Epithelial cell of prostate (primary cell): ENCODE measurements around the gene SULT1C2.
A peak's percentile ranks its signal among the peaks of the same experiment; 100 is the strongest.
"Not testable (repeated sequence)": the region's sequence is repeated elsewhere in the genome, so short reads cannot be mapped to it uniquely, and the experiment has no call there.

Experiments
- DNase-seq: peaks from one replicate; pipeline ENCODE4 v3.0.0-alpha.2; 2011; ENCODE audit warnings: low read depth, low spot score
- H3K27ac ChIP-seq: fragments of 450-650 bp; 2 replicates; pipeline ENCODE4 v1.5.1; 2017; ENCODE audit warnings: mild to moderate bottlenecking

SULT1C2 gene

GRCh38 chr2:108288534-108289106 lies at the start of gene SULT1C2:
Gene SULT1C2, plus strand, starts transcription at chr2:108288895. Its CDS starts 4,773 bp downstream, at chr2:108293668.
- no peak within 1 kb of the TSS for H3K27ac ChIP-seq
- no peak for DNase-seq

- no peak within 1 kb of the TSS for H3K27ac ChIP-seq
- no peak for DNase-seq
Measured at GRCh38 chr2:108239786-108240185, 48.9 kb upstream of the SULT1C2 start, which contains the start of gene SULT1C3. Gene SULT1C3, plus strand, starts transcription at chr2:108239968. Its CDS starts 7,227 bp downstream, at chr2:108247195.

GRCh38 chr2:108240966-108241365 lies 47.7 kb upstream of the SULT1C2 start:
- no peak for DNase-seq
- no peak overlapping the region for H3K27ac ChIP-seq

GRCh38 chr2:108243566-108243965 lies 45.1 kb upstream of the SULT1C2 start:
- peak; percentile 71 for DNase-seq
- H3K27ac ChIP-seq = peak overlapping the region; percentile 65

- no peak for DNase-seq
- peak overlapping the region; percentile 65 for H3K27ac ChIP-seq
Measured at GRCh38 chr2:108244667-108245414, 43.9 kb upstream of the SULT1C2 start.

GRCh38 chr2:108253106-108253505 lies 35.6 kb upstream of the SULT1C2 start:
- DNase-seq = no peak

GRCh38 chr2:108257757-108258331 lies 30.9 kb upstream of the SULT1C2 start:
- no peak for DNase-seq
- H3K27ac ChIP-seq = peak overlapping the region; percentile 41

More at GRCh38 chr2:108253106-108253505, 35.6 kb upstream of the SULT1C2 start:
- H3K27ac ChIP-seq = no peak overlapping the region

- H3K27ac ChIP-seq = no peak overlapping the region
- no peak for DNase-seq
Measured at GRCh38 chr2:108260773-108261172, 27.9 kb upstream of the SULT1C2 start.

GRCh38 chr2:108262036-108262435 lies 26.7 kb upstream of the SULT1C2 start:
- no peak overlapping the region for H3K27ac ChIP-seq
- DNase-seq = no peak

- DNase-seq = no peak
- no peak overlapping the region for H3K27ac ChIP-seq
Measured at GRCh38 chr2:108263401-108263800, 25.3 kb upstream of the SULT1C2 start.

- no peak overlapping the region for H3K27ac ChIP-seq
- no peak for DNase-seq
Measured at GRCh38 chr2:108266218-108266617, 22.5 kb upstream of the SULT1C2 start.

- DNase-seq = peak; percentile 14
- peak overlapping the region; percentile 74 for H3K27ac ChIP-seq
Measured at GRCh38 chr2:108267101-108267500, 21.6 kb upstream of the SULT1C2 start.

GRCh38 chr2:108268001-108268400 lies 20.7 kb upstream of the SULT1C2 start:
- DNase-seq = peak; percentile 50
- peak overlapping the region; percentile 74 for H3K27ac ChIP-seq

GRCh38 chr2:108270346-108270745 lies 18.3 kb upstream of the SULT1C2 start:
- DNase-seq = no peak
- no peak overlapping the region for H3K27ac ChIP-seq

GRCh38 chr2:108270768-108271506 lies 17.8 kb upstream of the SULT1C2 start:
- H3K27ac ChIP-seq = peak overlapping the region; percentile 51
- DNase-seq = no peak

GRCh38 chr2:108271691-108272253 lies 16.9 kb upstream of the SULT1C2 start:
- peak overlapping the region; percentile 51 for H3K27ac ChIP-seq
- peak; percentile 12 for DNase-seq

GRCh38 chr2:108278631-108279030 lies 10.1 kb upstream of the SULT1C2 start:
- no peak overlapping the region for H3K27ac ChIP-seq
- no peak for DNase-seq

- no peak for DNase-seq
- no peak overlapping the region for H3K27ac ChIP-seq
Measured at GRCh38 chr2:108279468-108279867, 9.2 kb upstream of the SULT1C2 start.

- no peak overlapping the region for H3K27ac ChIP-seq
- DNase-seq = no peak
Measured at GRCh38 chr2:108280466-108280865, 8.2 kb upstream of the SULT1C2 start.

GRCh38 chr2:108284566-108284965 lies 4.1 kb upstream of the SULT1C2 start:
- not testable (repeated sequence) for H3K27ac ChIP-seq, DNase-seq
